ENCODE measurements around the gene C11orf21.

C11orf21 gene

DNA sequence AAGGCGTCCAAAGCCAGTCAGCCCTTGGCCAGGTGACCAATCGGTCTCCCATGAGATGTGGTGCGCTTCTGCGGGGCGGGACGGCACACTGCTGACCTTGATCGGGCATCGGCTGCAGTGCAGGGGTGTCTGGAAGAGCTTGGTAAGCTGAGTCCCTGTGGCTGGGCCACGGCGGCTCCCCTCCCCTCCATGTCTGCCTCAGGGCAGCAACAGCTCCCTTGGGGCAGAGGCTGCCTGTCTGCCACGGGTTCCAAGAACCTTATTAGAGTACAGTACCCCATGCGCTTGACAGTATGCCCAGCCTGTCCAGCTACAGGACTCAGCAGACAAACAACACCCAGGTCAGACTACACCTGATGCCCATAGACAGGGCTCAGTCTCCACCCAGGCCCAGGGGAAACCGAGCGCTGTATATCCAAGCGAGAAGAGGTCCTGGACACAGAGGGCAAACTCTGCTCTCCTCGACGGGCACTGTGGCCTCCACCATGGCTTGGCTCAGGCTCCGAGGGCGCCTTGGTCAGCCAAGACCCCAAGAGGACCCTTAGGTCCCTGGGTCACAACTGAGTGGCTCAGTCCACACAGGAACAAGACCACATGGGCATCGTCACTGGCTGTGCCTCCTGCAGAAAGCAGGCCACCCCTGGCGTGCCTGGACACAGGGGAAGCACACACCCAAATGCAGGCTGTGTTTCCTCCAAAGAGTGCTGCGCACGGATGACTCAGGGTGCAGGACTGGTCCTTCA, 19.0 kb upstream of the C11orf21 start:
- Histone ChIP-seq H3K36me3 (ENCODE audit: insufficient read depth, insufficient read length, low read length) (no peaks in the 10 kb centered on the region), H3K9me3 (ENCODE audit: insufficient read depth, low read length) (no peaks in the 10 kb centered on the region), H3K27me3 (ENCODE audit: insufficient read depth, insufficient read length) (no peaks in the 10 kb centered on the region), H3K9ac (ENCODE audit: insufficient read length, low read depth) (no peak overlapping the region), H3K4me3 (ENCODE audit: insufficient read length, low read depth) (no peak overlapping the region), H3K4me1 (ENCODE audit: insufficient read depth, insufficient read length) (peaks cover 3% of the 10 kb centered on the region)
- no peak for DNase-seq (ENCODE audit: low read depth, low spot score)
- TF ChIP-seq YY1 (IDR thresholded peaks at IDR 0.05; ENCODE audit: insufficient read depth, insufficient read length) (no peak), ZNF274 (IDR thresholded peaks at IDR 0.05; ENCODE audit: low read depth, low read length) (no peak), SUZ12 (IDR thresholded peaks at IDR 0.05; ENCODE audit: extremely low read depth, insufficient read depth, insufficient read length) (no peak)

DNA sequence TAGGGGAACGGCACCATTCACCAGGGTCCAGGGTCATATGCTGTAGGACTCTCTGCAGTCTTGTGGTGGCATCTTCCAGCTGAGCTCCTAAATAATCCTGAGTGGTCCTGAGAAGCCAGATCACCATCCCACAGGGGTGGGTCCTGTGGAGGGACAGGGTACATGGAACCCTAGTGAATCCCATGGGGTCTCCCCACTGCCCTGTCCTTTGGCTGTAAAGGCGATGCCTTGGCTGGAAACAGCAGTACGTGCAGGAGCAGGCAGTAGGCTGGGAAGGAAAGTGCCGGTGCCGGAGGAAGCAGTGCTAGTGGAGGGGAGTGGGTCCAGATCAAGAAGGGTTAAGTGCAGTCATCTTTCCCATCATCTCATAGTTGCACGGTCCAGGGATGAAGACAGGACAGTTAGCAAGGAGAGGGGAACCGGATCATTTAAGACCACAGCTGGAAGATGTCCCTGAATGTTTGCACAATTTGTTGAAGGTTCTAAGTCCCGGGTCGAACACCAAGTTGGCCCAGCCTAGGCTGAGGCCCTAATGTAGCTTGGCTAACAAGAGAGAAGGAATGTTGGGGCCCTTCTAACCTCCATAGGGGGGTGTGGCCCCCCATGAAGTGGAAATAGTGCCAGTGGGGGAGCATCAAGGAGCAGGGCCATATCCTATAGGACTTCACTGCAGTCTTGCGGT, 18.2 kb upstream of the C11orf21 start:
- Histone ChIP-seq H3K27me3 (ENCODE audit: insufficient read depth, insufficient read length) (no peaks in the 10 kb centered on the region), H3K9me3 (ENCODE audit: insufficient read depth, low read length) (no peaks in the 10 kb centered on the region), H3K4me3 (ENCODE audit: insufficient read length, low read depth) (no peak overlapping the region), H3K9ac (ENCODE audit: insufficient read length, low read depth) (no peak overlapping the region), H3K36me3 (ENCODE audit: insufficient read depth, insufficient read length, low read length) (no peaks in the 10 kb centered on the region), H3K4me1 (ENCODE audit: insufficient read depth, insufficient read length) (peaks cover 5% of the 10 kb centered on the region)
- TF ChIP-seq ZNF274 (IDR thresholded peaks at IDR 0.05; ENCODE audit: low read depth, low read length) (no peak), SUZ12 (IDR thresholded peaks at IDR 0.05; ENCODE audit: extremely low read depth, insufficient read depth, insufficient read length) (no peak), YY1 (IDR thresholded peaks at IDR 0.05; ENCODE audit: insufficient read depth, insufficient read length) (no peak)
- no peak for DNase-seq (ENCODE audit: low read depth, low spot score)

DNA sequence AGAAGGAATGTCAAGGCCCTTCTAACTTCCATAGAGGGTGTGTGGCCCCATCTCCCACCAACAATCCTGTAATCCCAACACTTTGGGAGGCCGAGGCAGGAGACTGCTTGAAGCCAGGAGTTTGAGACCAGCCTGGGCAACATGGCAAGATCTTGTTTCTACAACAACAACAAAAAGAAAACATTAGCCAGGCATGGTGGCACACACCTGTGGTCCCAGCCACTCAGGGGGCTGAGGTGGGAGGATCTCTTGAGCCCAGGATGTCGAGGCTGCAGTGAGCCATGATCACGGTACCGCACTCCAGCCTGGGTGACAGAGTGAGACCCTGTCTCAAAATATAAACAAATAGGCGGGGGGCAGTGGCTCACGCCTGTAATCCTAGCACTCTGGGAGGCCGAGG, 17.0 kb upstream of the C11orf21 start:
- Histone ChIP-seq H3K9me3 (ENCODE audit: insufficient read depth, low read length) (no peaks in the 10 kb centered on the region), H3K4me1 (ENCODE audit: insufficient read depth, insufficient read length) (peaks cover 8% of the 10 kb centered on the region), H3K4me3 (ENCODE audit: insufficient read length, low read depth) (no peak overlapping the region), H3K9ac (ENCODE audit: insufficient read length, low read depth) (no peak overlapping the region), H3K36me3 (ENCODE audit: insufficient read depth, insufficient read length, low read length) (no peaks in the 10 kb centered on the region), H3K27me3 (ENCODE audit: insufficient read depth, insufficient read length) (no peaks in the 10 kb centered on the region)
- TF ChIP-seq YY1 (IDR thresholded peaks at IDR 0.05; ENCODE audit: insufficient read depth, insufficient read length) = no peak
- TF ChIP-seq ZNF274 (IDR thresholded peaks at IDR 0.05; ENCODE audit: low read depth, low read length) = no peak
- no peak for TF ChIP-seq SUZ12 (IDR thresholded peaks at IDR 0.05; ENCODE audit: extremely low read depth, insufficient read depth, insufficient read length)
- DNase-seq (ENCODE audit: low read depth, low spot score) = no peak

DNA sequence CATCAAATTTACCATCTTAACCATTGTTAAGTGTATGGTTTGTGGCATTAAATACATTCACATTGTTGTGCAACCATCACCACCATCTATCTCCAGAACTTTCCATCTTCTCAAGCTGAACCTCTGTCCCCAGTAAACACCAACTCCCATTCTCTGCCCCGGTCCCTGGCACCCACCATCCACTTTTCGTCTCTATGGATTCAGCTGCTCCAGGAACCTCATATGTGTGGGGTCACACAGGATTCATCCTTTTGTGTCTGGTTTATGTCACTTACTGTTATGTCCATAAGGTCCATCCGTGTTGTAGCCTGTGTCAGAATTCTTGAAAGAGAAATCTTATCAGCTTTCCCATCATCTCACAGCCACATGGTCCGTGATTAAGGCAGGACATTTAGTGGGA, 16.4 kb upstream of the C11orf21 start:
- Histone ChIP-seq H3K9ac (ENCODE audit: insufficient read length, low read depth) (no peak overlapping the region), H3K27me3 (ENCODE audit: insufficient read depth, insufficient read length) (no peaks in the 10 kb centered on the region), H3K36me3 (ENCODE audit: insufficient read depth, insufficient read length, low read length) (no peaks in the 10 kb centered on the region), H3K4me3 (ENCODE audit: insufficient read length, low read depth) (no peak overlapping the region), H3K9me3 (ENCODE audit: insufficient read depth, low read length) (no peaks in the 10 kb centered on the region), H3K4me1 (ENCODE audit: insufficient read depth, insufficient read length) (peaks cover 8% of the 10 kb centered on the region)
- no peak for TF ChIP-seq ZNF274 (IDR thresholded peaks at IDR 0.05; ENCODE audit: low read depth, low read length)
- TF ChIP-seq YY1 (IDR thresholded peaks at IDR 0.05; ENCODE audit: insufficient read depth, insufficient read length) = no peak
- TF ChIP-seq SUZ12 (IDR thresholded peaks at IDR 0.05; ENCODE audit: extremely low read depth, insufficient read depth, insufficient read length) = no peak
- DNase-seq (ENCODE audit: low read depth, low spot score) = no peak

DNA sequence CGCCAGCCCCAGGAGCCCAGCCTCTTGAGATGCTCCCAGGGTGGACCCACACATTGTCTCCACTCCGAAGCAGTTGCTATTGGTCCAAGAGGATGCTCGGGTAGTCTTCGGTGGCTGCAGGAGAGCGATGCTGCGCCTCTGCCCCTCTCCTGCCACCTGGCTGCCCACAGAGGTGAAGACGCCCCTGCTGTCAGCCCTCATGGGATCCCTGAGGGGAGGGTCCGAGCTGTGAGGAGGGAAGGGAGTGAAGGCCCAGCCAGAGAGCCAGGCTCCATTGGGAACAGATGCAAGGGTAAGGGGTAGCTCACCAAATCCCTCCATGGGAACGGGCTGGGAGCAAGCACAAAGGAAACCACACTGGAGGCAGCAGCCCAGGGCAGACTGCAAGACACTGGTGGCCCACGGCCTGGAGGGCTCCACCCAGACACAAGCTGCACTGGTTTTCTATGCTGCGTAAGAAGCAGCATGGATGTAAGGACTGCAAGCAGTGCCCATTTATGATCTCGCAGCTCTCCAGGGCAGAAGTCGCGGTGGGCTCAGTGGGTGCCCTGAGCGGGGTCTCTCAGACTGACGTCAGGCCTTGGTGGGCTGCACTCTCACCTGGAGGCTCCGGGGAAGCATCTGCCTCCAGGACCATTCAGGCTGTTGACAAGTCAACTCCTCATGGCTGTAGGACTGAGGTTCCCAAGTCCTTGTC, 15.8 kb upstream of the C11orf21 start:
- Histone ChIP-seq H3K9me3 (ENCODE audit: insufficient read depth, low read length) (no peaks in the 10 kb centered on the region), H3K36me3 (ENCODE audit: insufficient read depth, insufficient read length, low read length) (no peaks in the 10 kb centered on the region), H3K9ac (ENCODE audit: insufficient read length, low read depth) (no peak overlapping the region), H3K4me1 (ENCODE audit: insufficient read depth, insufficient read length) (peaks cover 13% of the 10 kb centered on the region), H3K4me3 (ENCODE audit: insufficient read length, low read depth) (no peak overlapping the region), H3K27me3 (ENCODE audit: insufficient read depth, insufficient read length) (no peaks in the 10 kb centered on the region)
- TF ChIP-seq SUZ12 (IDR thresholded peaks at IDR 0.05; ENCODE audit: extremely low read depth, insufficient read depth, insufficient read length) (no peak), YY1 (IDR thresholded peaks at IDR 0.05; ENCODE audit: insufficient read depth, insufficient read length) (no peak), ZNF274 (IDR thresholded peaks at IDR 0.05; ENCODE audit: low read depth, low read length) (no peak)
- DNase-seq (ENCODE audit: low read depth, low spot score) = no peak

DNA sequence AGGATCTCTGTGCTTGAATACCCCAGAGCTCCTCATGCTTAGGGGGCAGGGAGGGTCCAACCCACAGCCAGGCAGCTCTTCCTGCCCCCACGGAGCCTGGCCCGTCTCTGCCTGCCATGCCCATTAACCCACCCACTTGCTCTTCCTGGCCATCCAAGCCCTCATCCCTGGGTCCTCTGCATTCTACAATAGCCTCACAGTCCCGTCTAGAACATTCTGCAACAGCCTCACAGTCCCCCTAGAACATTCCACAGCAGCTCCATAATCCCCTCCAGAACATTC, 15.2 kb upstream of the C11orf21 start:
- no peak for TF ChIP-seq SUZ12 (IDR thresholded peaks at IDR 0.05; ENCODE audit: extremely low read depth, insufficient read depth, insufficient read length)
- no peak for TF ChIP-seq ZNF274 (IDR thresholded peaks at IDR 0.05; ENCODE audit: low read depth, low read length)
- TF ChIP-seq YY1 (IDR thresholded peaks at IDR 0.05; ENCODE audit: insufficient read depth, insufficient read length) = no peak
- H3K27me3 ChIP-seq (ENCODE audit: insufficient read depth, insufficient read length) = no peaks in the 10 kb centered on the region
- no peaks in the 10 kb centered on the region for H3K9me3 ChIP-seq (ENCODE audit: insufficient read depth, low read length)
- no peak overlapping the region for H3K4me3 ChIP-seq (ENCODE audit: insufficient read length, low read depth)
- H3K9ac ChIP-seq (ENCODE audit: insufficient read length, low read depth) = no peak overlapping the region
- H3K4me1 ChIP-seq (ENCODE audit: insufficient read depth, insufficient read length) = peaks cover 19% of the 10 kb centered on the region
- H3K36me3 ChIP-seq (ENCODE audit: insufficient read depth, insufficient read length, low read length) = no peaks in the 10 kb centered on the region
- DNase-seq (ENCODE audit: low read depth, low spot score) = no peak

Measured in NT2/D1 (cell line).